Liver (tissue), 9 donors: ENCODE data around the gene TRIP6. TPM values are rescaled to one million over a fixed set of nuclear protein-coding genes. Genes with fewer than 3 reads are reported as not detected.

Experiments
- DNase-seq: peaks from one replicate; pipeline ENCODE4 v3.0.0-alpha.2; 2017; ENCODE audit warnings: low spot score
- H3K27ac ChIP-seq, 2 donors: one replicate each; pipeline ENCODE4 v1.7.0; 2013; ENCODE audit warnings: inconsistent platforms in 2 of 2, low read length in 2 of 2, control low read depth in 1 of 2, low read depth in 1 of 2, mild to moderate bottlenecking in 1 of 2
- H3K27me3 ChIP-seq, 4 donors: one replicate each; pipeline versions ENCODE4 v1.6.1 to v1.7.0; 2013; ENCODE audit warnings: low read length in 3 of 4, inconsistent platforms in 1 of 4, mild to moderate bottlenecking in 1 of 4, moderate library complexity in 1 of 4; ENCODE audit not compliant: control insufficient read depth in 4 of 4, insufficient read depth in 4 of 4
- H3K36me3 ChIP-seq, 4 donors: one replicate each; pipeline versions ENCODE4 v1.6.1 to v1.7.0; 2013; ENCODE audit warnings: low read length in 3 of 4, mild to moderate bottlenecking in 3 of 4, low read depth in 1 of 4, moderate library complexity in 1 of 4; ENCODE audit not compliant: control insufficient read depth in 4 of 4, insufficient read depth in 3 of 4
- H3K4me1 ChIP-seq, 4 donors: one replicate each; pipeline versions ENCODE4 v1.6.1 to v1.7.0; 2013; ENCODE audit warnings: low read length in 3 of 4, mild to moderate bottlenecking in 3 of 4, moderate library complexity in 1 of 4; ENCODE audit not compliant: control insufficient read depth in 4 of 4, insufficient read depth in 4 of 4
- H3K4me3 ChIP-seq, 3 donors: one replicate each; pipeline versions ENCODE4 v1.6.1 to v1.7.0; 2013; ENCODE audit warnings: low read length in 3 of 3, control low read depth in 1 of 3, low read depth in 1 of 3, mild to moderate bottlenecking in 1 of 3
- H3K9ac ChIP-seq, 2 donors: one replicate each; pipeline ENCODE4 v1.7.0; 2013; ENCODE audit warnings: low read length in 2 of 2, mild to moderate bottlenecking in 2 of 2, moderate library complexity in 2 of 2, control low read depth in 1 of 2, low read depth in 1 of 2
- H3K9me3 ChIP-seq, 4 donors: one replicate each; pipeline versions ENCODE4 v1.6.1 to v1.7.0; 2013; ENCODE audit warnings: low read length in 3 of 4; ENCODE audit not compliant: control insufficient read depth in 4 of 4
- ATF3 ChIP-seq: IDR thresholded peaks from 2 replicates; pipeline ENCODE4 v1.6.1; 2016; ENCODE audit warnings: antibody characterized with exemption
- CTCF ChIP-seq: fragments of 150-350 bp; IDR thresholded peaks from 2 replicates; pipeline ENCODE4 v1.5.1; 2017; ENCODE audit warnings: improper control_type of control experiment, low read depth, low read length; ENCODE audit not compliant: missing input control
- EGR1 ChIP-seq, 2 donors: IDR thresholded peaks; 2 replicates each; pipeline ENCODE4 v1.6.1; 2016 to 2018; ENCODE audit warnings: antibody characterized with exemption in 2 of 2, low read depth in 2 of 2
- FOXA1 ChIP-seq: IDR thresholded peaks from 2 replicates; pipeline ENCODE4 v1.6.1; 2016; ENCODE audit warnings: antibody characterized with exemption
- FOXA2 ChIP-seq: IDR thresholded peaks from 2 replicates; pipeline ENCODE4 v1.6.1; 2016; ENCODE audit warnings: antibody characterized with exemption
- GABPA ChIP-seq, 2 donors: IDR thresholded peaks in 1 of 2; conservative IDR thresholded peaks in 1 of 2; 2 replicates each; pipeline ENCODE4 v1.6.1; 2016; ENCODE audit warnings: antibody characterized with exemption in 2 of 2, mild to moderate bottlenecking in 1 of 2, moderate library complexity in 1 of 2
- HNF4A ChIP-seq, 2 donors: conservative IDR thresholded peaks; 2 replicates each; pipeline ENCODE4 v1.6.1; 2016; ENCODE audit warnings: antibody characterized with exemption in 2 of 2, mild to moderate bottlenecking in 2 of 2
- HNF4G ChIP-seq: IDR thresholded peaks from 2 replicates; pipeline ENCODE4 v1.6.1; 2016; ENCODE audit warnings: antibody characterized with exemption
- NR2F2 ChIP-seq: IDR thresholded peaks from 2 replicates; pipeline ENCODE4 v1.6.1; 2016; ENCODE audit warnings: antibody characterized with exemption
- RAD21 ChIP-seq, 2 donors: IDR thresholded peaks; 2 replicates each; pipeline ENCODE4 v1.6.1; 2016; ENCODE audit warnings: antibody characterized with exemption in 2 of 2, mild to moderate bottlenecking in 2 of 2
- REST ChIP-seq: IDR thresholded peaks from 2 replicates; pipeline ENCODE4 v1.6.1; 2016; ENCODE audit warnings: antibody characterized with exemption, mild to moderate bottlenecking
- TAF1 ChIP-seq: conservative IDR thresholded peaks from 2 replicates; pipeline ENCODE4 v1.6.1; 2016; ENCODE audit warnings: antibody characterized with exemption, mild to moderate bottlenecking
- YY1 ChIP-seq: IDR thresholded peaks from 2 replicates; pipeline ENCODE4 v1.6.1; 2016; ENCODE audit warnings: antibody characterized with exemption, mild to moderate bottlenecking
- ZBTB33 ChIP-seq: IDR thresholded peaks from 2 replicates; pipeline ENCODE4 v1.6.1; 2016; ENCODE audit warnings: antibody characterized with exemption
- WGBS: extraction: QIAGEN DNeasy Blood & Tissue Kit; methylation state at CpG from one replicate; pipeline ENCODE4 v1.1.7; 2013; 5-methylcytosine and 5-hydroxymethylcytosine counted together
- polyA plus RNA-seq, 2 donors: library from polyadenylated mRNA; stranded (reverse) in 1 of 2; unstranded in 1 of 2; fragments of 200-250 nt in 1 of 2; fragments of >200 nt in 1 of 2; fragmentation: Nextera tagmentation in 1 of 2; extraction: Ambion mirVana in 1 of 2; gene quantifications; one replicate each; pipeline versions ENCODE4 v1.2.1 to v1.2.3, GENCODE V29; 2013 to 2015
- total RNA-seq, 2 donors: library from RNA; depleted of rRNA; stranded (reverse); fragments of >200 nt; gene quantifications; one replicate each; pipeline ENCODE4 v1.2.3, GENCODE V29; 2014
- donor health status: healthy.
- donor health status: healthy.
- donor health status: healthy.
- donor health status: healthy.
- donor health status: healthy.

Gene TRIP6
- total and polyA plus RNA-seq, 4 donors = 14.6 to 30.7 (median 18.1) TPM

- TF ChIP-seq ATF3 = no peak
- TF ChIP-seq ZBTB33 = no peak
- TF ChIP-seq CTCF = peak; percentile 64
- TF ChIP-seq EGR1 (IDR thresholded peaks at IDR 0.05; ENCODE audit: low read depth in 2 of 2) = no peak
Measured at GRCh38 chr7:100896732-100897608, 29.8 kb downstream of the TRIP6 start (continued).

GRCh38 chr7:100897772-100898454 is 30.7 kb downstream of the TRIP6 start:
- no peak overlapping the region for H3K4me3 ChIP-seq
- H3K9me3 ChIP-seq = no peaks in the 10 kb centered on the region
- TF ChIP-seq REST = no peak
- no peak for TF ChIP-seq GABPA (IDR thresholded peaks at IDR 0.05 in 1 of 2, conservative IDR thresholded peaks at IDR 0.05 in 1 of 2)
- TF ChIP-seq RAD21 (IDR thresholded peaks at IDR 0.05) = no peak
- no peak for TF ChIP-seq FOXA2
- no peak for TF ChIP-seq YY1
- TF ChIP-seq HNF4A (conservative IDR thresholded peaks at IDR 0.05) = no peak
- no peak for TF ChIP-seq CTCF
- no peak for TF ChIP-seq NR2F2
- TF ChIP-seq FOXA1 = no peak
- TF ChIP-seq HNF4G = no peak
- no peak for TF ChIP-seq ATF3
- no peak for TF ChIP-seq TAF1
- no peak for DNase-seq
- WGBS = 69% methylated on average over 13 of the region's 13 CpGs
- H3K27me3 ChIP-seq = peaks cover 0 to 6% (median 0%) of the 10 kb centered on the region in 4 donors
- H3K36me3 ChIP-seq = no peaks in the 10 kb centered on the region
- peak overlapping the region in 1 of 2 donors; percentile 32 for H3K27ac ChIP-seq
- H3K9ac ChIP-seq = no peak overlapping the region
- H3K4me1 ChIP-seq = peaks cover 9 to 41% (median 24%) of the 10 kb centered on the region in 4 donors
